Activated CD4-positive, CD25-positive, alpha-beta regulatory T cell (primary cell): ENCODE measurements around the gene ADPRHL1.
A peak's percentile ranks its signal among the peaks of the same experiment; 100 is the strongest.

ENCODE experiments used
- DNase-seq, 4 experiments: peaks; one replicate each; lab custom pipeline; 2025; lab: John Stamatoyannopoulos, UW

ADPRHL1 gene

GRCh38 chr13:113452942-113453901 is at the start of gene ADPRHL1:
ADPRHL1 (minus strand) TSS chr13:113453488; CDS start chr13:113453437, 51 bp downstream.
- DNase-seq = no peak

DNA sequence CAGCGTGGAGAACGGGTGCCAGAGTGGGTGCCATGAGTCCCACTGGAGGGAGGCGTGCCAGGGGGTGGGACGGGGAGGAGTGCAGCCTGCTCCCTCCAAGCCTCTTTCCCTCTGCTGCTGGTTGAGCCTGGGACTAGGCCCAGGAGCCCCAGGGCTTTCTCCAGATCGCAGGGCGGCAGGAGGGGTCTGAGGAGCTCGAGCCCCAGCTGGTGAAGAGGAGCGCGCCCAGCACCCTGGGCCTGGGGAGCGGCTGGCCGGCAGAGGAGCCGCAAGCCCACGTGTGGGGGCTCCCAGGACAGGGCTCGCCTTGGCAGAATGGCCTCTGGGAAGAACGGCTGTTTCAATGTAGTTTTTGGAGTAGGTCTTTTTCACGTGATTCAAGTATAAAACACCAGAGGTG is 49.4 kb upstream of the ADPRHL1 start:
- no peak for DNase-seq

DNA sequence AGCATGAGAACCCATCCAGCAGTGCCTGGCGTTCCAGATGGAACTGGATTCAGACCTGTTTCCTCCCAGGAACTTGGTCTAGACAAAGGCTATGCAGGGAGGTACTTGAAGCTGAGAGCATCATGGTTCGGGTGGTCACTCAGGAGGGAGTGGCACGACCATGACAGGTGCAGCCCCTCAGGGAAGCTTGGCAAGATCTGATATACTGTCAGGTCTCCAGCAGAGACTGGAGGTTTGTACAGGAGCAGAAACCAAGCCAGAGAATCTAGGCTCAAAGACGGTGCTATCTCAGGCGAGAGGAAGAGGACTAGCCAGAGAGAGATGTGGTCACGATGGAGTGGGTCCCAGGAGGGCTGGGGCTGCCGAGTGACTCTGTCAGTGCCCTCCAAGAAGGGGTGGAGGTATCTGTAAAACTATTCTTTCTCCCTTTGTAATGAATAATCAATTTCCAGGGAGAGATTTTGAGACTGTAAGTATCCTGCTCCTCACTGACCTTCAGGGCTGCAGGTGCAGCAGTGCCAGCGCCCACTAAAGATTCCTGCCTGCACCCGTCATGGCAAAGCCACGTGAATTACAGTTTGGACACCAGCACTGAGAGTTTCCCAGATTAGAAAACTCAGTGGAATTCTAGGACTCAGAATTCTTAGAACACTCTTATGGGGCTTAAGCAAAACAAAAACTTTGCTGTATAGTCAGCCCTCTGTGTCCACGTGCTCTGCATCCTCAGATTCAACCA is 47.4 kb upstream of the ADPRHL1 start:
- no peak for DNase-seq

GRCh38 chr13:113499936-113500335 is 46.6 kb upstream of the ADPRHL1 start:
- no peak for DNase-seq

GRCh38 chr13:113498905-113499304 is 45.6 kb upstream of the ADPRHL1 start:
- no peak for DNase-seq

- DNase-seq = no peak
These were observed 43.9 kb upstream of the ADPRHL1 start for GRCh38 chr13:113497217-113497616.

GRCh38 chr13:113495494-113496210 is 42.4 kb upstream of the ADPRHL1 start:
- DNase-seq = no peak

- DNase-seq = no peak
These were observed 40.1 kb upstream of the ADPRHL1 start for GRCh38 chr13:113493315-113493951.

- no peak for DNase-seq
These were observed 38.7 kb upstream of the ADPRHL1 start for GRCh38 chr13:113491982-113492381.

DNA sequence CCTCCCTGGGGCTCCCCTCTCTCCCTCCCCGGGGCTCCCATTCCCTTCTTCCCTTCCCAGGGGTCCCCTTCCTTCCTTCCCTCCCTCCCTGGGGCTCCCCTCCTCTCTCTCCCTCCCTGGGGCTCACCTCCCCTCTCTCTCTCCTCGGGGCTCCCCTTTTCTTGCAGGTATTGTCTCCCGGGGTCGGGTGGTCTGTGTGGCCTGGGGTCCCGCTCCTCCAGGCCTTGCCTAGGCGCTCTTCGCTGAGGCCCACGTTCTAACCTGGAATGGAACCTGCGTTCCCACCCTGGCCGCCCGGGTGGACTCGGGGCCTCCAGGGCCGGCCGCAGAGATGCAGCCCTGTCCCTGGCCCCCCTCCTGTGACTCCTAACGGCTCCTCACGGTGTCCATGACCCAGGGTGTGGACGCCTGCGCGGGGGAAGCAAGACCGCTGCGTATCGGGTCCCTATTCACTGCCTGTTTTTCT is 38.2 kb upstream of the ADPRHL1 start:
- no peak for DNase-seq

- peak; percentile 60 to 65 (median 64) for DNase-seq
These were observed 37.5 kb upstream of the ADPRHL1 start, which contains the start of gene DCUN1D2 for GRCh38 chr13:113490496-113491417. DCUN1D2 (minus strand) TSS chr13:113490711; CDS start chr13:113490669, 42 bp downstream.

- peak in 1 of 4 experiments; percentile 31 for DNase-seq
These were observed 36.5 kb upstream of the ADPRHL1 start for GRCh38 chr13:113489549-113490495.

DNA sequence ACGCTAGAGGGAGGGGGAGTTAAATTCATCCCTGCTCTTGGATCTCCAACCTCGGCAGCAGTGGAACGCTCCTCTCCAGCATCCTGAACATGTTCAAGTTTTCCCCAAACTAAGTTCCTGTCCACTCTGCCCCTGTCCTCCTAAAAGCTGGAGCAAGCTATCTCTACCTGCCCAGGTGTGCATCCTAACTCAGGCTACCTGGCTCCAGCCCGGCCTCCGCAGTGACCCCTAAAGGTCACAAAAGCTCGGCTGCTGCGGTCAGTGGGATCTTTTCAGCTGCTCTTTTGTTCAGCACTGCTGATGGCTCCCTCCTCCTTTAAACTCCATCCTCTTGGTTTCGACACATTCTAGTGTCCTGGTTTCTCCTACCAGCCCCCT is 35.9 kb upstream of the ADPRHL1 start:
- no peak for DNase-seq

- DNase-seq = no peak
These were observed 35.0 kb upstream of the ADPRHL1 start for GRCh38 chr13:113488283-113488682.

- no peak for DNase-seq
These were observed 33.4 kb upstream of the ADPRHL1 start for GRCh38 chr13:113486698-113487097.

GRCh38 chr13:113485545-113485944 is 32.3 kb upstream of the ADPRHL1 start:
- DNase-seq = no peak

DNA sequence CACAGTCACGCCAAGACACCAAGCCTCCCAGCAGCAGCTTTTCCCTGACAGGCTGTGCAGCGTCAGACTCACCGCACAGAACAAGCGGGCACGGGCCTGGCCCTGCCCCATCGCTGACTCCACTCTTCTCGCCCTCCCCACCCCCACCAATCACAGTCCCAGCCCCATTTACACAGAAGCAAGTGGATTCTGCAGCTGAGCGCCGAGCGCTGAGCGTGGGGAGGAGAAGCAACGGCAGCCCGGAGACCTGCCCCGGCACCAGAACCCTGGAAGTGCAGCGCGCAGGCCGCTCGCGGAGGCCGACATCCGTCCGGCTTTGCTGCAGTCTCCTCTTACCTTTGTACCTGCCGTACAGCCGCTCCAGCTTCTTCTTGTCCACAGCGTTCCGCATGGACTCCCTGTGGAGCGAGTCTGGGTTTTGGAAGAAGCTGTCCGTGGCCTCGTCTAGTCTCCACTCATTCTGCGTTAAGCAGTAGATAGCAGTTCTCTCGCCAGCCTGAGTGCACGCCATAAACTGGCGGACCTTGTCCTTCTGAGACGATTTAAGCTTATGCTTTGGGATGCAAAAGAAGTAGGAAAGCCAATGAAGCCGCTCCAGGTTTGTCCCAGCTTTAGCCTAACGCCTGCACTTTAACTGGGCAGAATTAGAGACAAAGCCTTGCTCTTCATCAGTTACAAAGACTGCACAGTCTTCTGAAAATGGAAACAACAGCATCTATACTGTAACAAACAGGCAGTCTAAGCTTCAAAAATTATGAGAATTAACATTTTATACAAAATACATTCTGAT is 30.4 kb upstream of the ADPRHL1 start:
- DNase-seq = no peak

- DNase-seq = no peak
These were observed 29.8 kb upstream of the ADPRHL1 start for GRCh38 chr13:113483081-113483480.
